HG02642 (cell line): Measurements from ENCODE around the gene HOXC10.

Experiments
- ATAC-seq: cut with Tn5 transposase; IDR thresholded peaks from one replicate; pipeline ENCODE4 v1.9.1; 2021; ENCODE audit warnings: mild to moderate bottlenecking; ENCODE audit not compliant: unreplicated experiment, poor library complexity

HOXC10 gene

GRCh38 chr12:54000116-54001114 is 15.5 kb downstream of the HOXC10 start, which contains the start of gene HOXC9:
Gene HOXC9, plus strand, starts transcription at chr12:54000161. Its CDS starts 28 bp downstream, at chr12:54000189.
- ATAC-seq = no peak

GRCh38 chr12:54001283-54002187 is 16.6 kb downstream of the HOXC10 start:
- no peak for ATAC-seq

- no peak for ATAC-seq
Measured at GRCh38 chr12:54002278-54002914, 17.4 kb downstream of the HOXC10 start.

- no peak for ATAC-seq
Measured at GRCh38 chr12:54002915-54003389, 18.0 kb downstream of the HOXC10 start.

GRCh38 chr12:54003625-54004024 is 18.7 kb downstream of the HOXC10 start:
- no peak for ATAC-seq

- no peak for ATAC-seq
Measured at GRCh38 chr12:54004063-54004840, 19.3 kb downstream of the HOXC10 start.

GRCh38 chr12:54004841-54005530 is 20.0 kb downstream of the HOXC10 start:
- no peak for ATAC-seq

- no peak for ATAC-seq
Measured at GRCh38 chr12:54005531-54005852, 20.5 kb downstream of the HOXC10 start.

- peak; percentile 74 for ATAC-seq
Measured at GRCh38 chr12:54005853-54006558, 21.1 kb downstream of the HOXC10 start.

GRCh38 chr12:54006559-54007220 is 21.7 kb downstream of the HOXC10 start:
- ATAC-seq = no peak

- ATAC-seq = no peak
Measured at GRCh38 chr12:54007538-54008259, 22.8 kb downstream of the HOXC10 start.

GRCh38 chr12:54008260-54008552 is 23.3 kb downstream of the HOXC10 start:
- ATAC-seq = no peak

GRCh38 chr12:54009171-54010052 is 24.5 kb downstream of the HOXC10 start:
- ATAC-seq = no peak

GRCh38 chr12:54010053-54010971 is 25.4 kb downstream of the HOXC10 start:
- no peak for ATAC-seq

GRCh38 chr12:54010972-54011664 is 26.2 kb downstream of the HOXC10 start:
- no peak for ATAC-seq
